ENCODE results near the gene PRAC2. TPM values are rescaled to one million over a fixed set of nuclear protein-coding genes. Genes with fewer than 3 reads are reported as not detected.
A peak's percentile ranks its signal among the peaks of the same experiment; 100 is the strongest.

Gene PRAC2
- total RNA-seq, 2 donors from 2014 or later = not detected

GRCh38 chr17:48753794-48754499, 31.0 kb downstream of the PRAC2 start:
- Histone ChIP-seq H3K36me3 (replicated peaks in 1 of 2; ENCODE audit: insufficient read depth in 1 of 2, low read depth in 2 of 2) (no peaks in the 10 kb centered on the region), H3K4me1 (peaks cover 17% of the 10 kb centered on the region), H3K4me3 (no peak overlapping the region), H3K9me3 (no peaks in the 10 kb centered on the region), H3K27me3 (peaks cover 0 to 54% of the 10 kb centered on the region in 2 donors), H3K27ac (no peak overlapping the region)
- no peak for DNase-seq
- TF ChIP-seq CTCF (IDR thresholded peaks at IDR 0.05) (no peak), POLR2A (IDR thresholded peaks at IDR 0.05) (no peak)
- WGBS, 2 donors = 8 to 12% methylated on average over 21 to 22 of the region's 22 CpGs
- ATAC-seq = no peak
- intact Hi-C loops (cut with DNase I) = no loop called here

- H3K27me3 ChIP-seq = peaks cover 0 to 54% of the 10 kb centered on the region in 2 donors
- no peak overlapping the region for H3K4me3 ChIP-seq
- intact Hi-C loops (cut with DNase I) = no loop called here
- no peak for TF ChIP-seq POLR2A (IDR thresholded peaks at IDR 0.05)
- no peak for TF ChIP-seq CTCF (IDR thresholded peaks at IDR 0.05)
- H3K27ac ChIP-seq = no peak overlapping the region
- 5 to 10% methylated on average over 19 to 52 of the region's 52 CpGs for WGBS, 2 donors
- no peak for DNase-seq
- peaks cover 17% of the 10 kb centered on the region for H3K4me1 ChIP-seq
- ATAC-seq = no peak
- H3K36me3 ChIP-seq (replicated peaks in 1 of 2; ENCODE audit: insufficient read depth in 1 of 2, low read depth in 2 of 2) = no peaks in the 10 kb centered on the region
- H3K9me3 ChIP-seq = no peaks in the 10 kb centered on the region
These were observed 31.7 kb downstream of the PRAC2 start for GRCh38 chr17:48754500-48755261.

- no peak for TF ChIP-seq CTCF (IDR thresholded peaks at IDR 0.05)
- no peak for TF ChIP-seq POLR2A (IDR thresholded peaks at IDR 0.05)
- Histone ChIP-seq H3K36me3 (replicated peaks in 1 of 2; ENCODE audit: insufficient read depth in 1 of 2, low read depth in 2 of 2) (no peaks in the 10 kb centered on the region), H3K4me1 (peaks cover 17% of the 10 kb centered on the region), H3K4me3 (no peak overlapping the region), H3K9me3 (no peaks in the 10 kb centered on the region), H3K27me3 (peaks cover 0 to 47% of the 10 kb centered on the region in 2 donors), H3K27ac (no peak overlapping the region)
- DNase-seq (no peak), ATAC-seq (no peak)
- intact Hi-C loops (cut with DNase I) = no loop called here
- WGBS, 2 donors = 15 to 18% methylated on average over 8 of the region's 8 CpGs
These were observed 32.4 kb downstream of the PRAC2 start for GRCh38 chr17:48755356-48755755.

- ATAC-seq = no peak
- peak in 1 of 4 donors; percentile 11 for DNase-seq
- H3K4me1 ChIP-seq = peaks cover 17% of the 10 kb centered on the region
- H3K4me3 ChIP-seq = no peak overlapping the region
- TF ChIP-seq CTCF (IDR thresholded peaks at IDR 0.05) (no peak), POLR2A (IDR thresholded peaks at IDR 0.05) (no peak)
- no peak overlapping the region for H3K27ac ChIP-seq
- H3K36me3 ChIP-seq (replicated peaks in 1 of 2; ENCODE audit: insufficient read depth in 1 of 2, low read depth in 2 of 2) = no peaks in the 10 kb centered on the region
- H3K9me3 ChIP-seq = no peaks in the 10 kb centered on the region
- WGBS, 2 donors = 31 to 33% methylated on average over 1 to 3 of the region's 3 CpGs
- peaks cover 0 to 34% of the 10 kb centered on the region in 2 donors for H3K27me3 ChIP-seq
- intact Hi-C loops (cut with DNase I) = no loop called here
These were observed 33.9 kb downstream of the PRAC2 start for GRCh38 chr17:48756830-48757251.

All from body of pancreas (tissue), 4 donors.